GM12872 (cell line): ENCODE data around the gene TXLNG.

Experiments
- CTCF ChIP-seq: IDR thresholded peaks from 3 replicates; pipeline ENCODE4 v1.5.1; 2011; ENCODE audit warnings: low read depth, mild to moderate bottlenecking, low read length, moderate library complexity; ENCODE audit not compliant: insufficient read depth

TXLNG gene

DNA sequence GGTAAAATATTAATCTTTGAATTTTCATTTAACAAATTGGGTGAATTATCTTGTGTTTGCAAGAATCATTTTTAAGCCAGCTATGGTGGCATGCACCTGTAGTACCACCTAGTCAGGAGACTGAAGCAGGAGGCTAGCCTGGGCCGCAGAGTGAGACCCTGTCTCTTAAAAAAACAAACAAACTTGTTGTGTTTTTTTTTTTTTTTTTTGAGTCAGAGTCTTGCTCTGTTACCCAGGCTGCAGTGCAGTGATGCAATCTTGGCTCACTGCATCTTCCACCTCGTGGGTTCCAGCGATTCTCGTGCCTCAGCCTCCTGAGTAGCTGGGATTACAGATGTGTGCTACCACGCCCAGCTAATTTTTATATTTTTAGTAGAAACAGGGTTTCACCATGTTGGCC, 2.2 kb downstream of the TXLNG start:
- TF ChIP-seq CTCF, result no peak

DNA sequence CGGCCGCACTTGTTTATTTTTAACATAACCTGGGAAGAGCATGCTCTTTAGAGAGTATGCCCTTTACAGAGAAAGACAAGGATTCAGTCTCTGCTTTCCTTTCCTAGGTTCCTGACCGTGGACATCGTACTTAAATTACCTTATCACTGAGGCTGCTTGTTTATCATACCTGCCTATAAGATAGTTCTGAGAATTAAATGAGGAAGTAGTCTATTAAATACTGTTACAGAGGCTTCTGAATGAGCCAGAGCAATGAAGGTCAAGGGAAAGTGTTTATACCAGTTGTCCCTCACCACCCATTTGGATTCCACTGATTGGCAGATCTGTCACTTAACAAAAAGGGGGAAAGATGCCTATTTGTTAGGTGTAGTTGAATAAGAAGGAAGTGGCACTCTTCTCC, 10.0 kb downstream of the TXLNG start:
- TF ChIP-seq CTCF, result no peak

DNA sequence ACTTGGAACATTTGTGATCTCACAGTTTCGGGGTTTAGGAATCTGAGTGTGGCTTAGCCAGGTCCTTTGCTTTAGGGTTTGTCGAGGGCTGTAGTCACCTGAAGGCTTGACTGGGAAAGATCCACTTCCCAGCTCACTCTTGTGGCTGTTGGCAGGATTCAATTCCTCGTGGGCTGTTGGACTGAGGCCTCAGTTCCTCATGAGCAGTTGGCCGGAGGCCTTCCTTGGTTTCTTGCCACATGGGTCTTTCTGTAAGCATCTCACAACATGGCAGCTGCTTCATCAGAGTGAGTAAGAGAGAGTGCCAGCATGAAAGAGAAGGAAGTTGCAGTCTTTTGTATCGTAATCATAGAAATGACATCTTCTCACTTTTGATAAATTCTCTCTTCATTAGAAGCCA, 11.1 kb downstream of the TXLNG start:
- TF ChIP-seq CTCF, result no peak

DNA sequence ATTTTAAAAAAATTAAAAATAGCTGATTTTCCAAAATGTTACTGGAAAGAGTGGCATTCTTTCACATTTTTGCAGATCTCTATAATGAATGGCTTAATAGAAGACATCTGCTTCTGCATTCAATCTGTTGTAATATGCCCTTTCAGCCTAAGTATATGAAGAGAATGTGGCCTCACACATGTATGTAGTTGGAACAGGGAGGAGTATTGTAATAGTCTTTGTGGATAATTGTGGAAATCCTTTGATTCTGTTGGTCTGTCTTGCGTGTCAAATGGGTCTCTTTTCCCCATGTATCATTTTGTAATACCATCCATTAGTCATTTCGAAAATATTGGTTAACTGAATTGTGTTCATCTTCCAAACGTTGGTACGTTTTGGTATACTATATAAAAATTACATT, 11.6 kb downstream of the TXLNG start:
- no peak for TF ChIP-seq CTCF

- no peak for TF ChIP-seq CTCF
Observed at GRCh38 chrX:16804923-16805464, 18.7 kb downstream of the TXLNG start.

DNA sequence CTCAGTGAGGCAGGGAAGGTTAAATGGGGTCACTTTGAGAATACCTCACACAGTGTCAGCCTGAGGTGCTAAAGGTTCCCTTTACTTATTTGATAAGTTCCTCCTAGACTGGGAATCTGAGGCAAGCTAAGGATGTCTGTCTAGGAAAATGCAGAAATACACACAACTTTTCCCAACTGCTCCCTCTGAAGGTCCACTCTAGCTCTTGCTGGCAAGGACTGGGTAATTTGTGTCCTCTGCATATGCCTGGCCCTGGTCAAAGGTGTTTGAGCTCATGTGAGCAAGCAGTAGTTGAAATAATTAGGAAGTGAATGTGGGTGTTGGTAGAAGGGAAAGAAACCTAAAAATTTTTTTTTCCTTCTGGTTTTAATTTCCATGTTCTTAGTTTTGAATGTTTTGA, 21.3 kb downstream of the TXLNG start:
- no peak for TF ChIP-seq CTCF

DNA sequence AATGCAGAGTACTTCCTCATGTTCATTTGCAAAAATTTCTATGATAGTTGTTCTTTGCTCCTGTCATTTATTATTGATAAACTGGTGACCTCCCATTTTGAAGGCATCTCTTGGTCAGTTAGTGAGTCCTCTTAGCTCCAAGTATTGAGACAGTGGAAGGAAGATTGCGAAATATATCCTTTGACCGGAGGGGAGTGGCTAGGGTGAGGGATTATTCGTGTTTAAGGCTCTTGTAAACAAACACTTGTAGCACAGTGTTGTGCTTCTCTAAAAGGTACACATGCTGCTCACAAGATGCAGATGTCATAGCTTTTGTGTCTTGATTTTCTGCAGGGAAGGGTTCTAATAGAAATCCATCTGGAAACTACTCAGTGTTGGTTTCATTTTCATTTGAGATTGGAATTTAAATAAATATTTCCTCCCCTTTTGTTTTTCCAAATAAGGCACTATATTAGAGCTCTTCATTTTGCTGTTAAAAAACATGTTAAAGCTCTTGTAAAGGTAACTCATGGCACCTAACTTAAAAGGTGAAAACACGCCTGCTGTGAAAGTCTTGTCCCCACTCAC, 21.8 kb downstream of the TXLNG start:
- no peak for TF ChIP-seq CTCF

DNA sequence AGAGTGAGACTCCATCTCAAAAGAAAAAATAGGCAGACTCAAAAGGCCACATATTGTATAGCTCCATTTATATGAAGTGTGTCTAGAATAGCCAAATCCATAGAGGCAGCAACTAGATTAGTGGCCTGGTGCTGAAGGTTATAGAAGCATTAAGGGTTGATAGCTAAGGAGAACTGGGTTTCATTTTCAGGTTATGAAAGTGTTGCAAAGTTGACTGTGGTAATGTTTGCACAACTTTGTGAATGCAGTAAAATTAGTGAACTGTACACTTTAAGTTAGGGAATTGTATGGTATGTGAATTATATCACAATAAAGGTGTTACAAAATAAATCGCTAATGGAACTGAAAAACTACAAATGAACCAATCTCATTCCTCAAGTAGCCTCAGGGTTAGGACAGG, 28.3 kb downstream of the TXLNG start:
- no peak for TF ChIP-seq CTCF
